GM23338 (cell line): Measurements from ENCODE around the gene ALKBH8. TPM values are rescaled to one million over a fixed set of nuclear protein-coding genes. Genes with fewer than 3 reads are reported as not detected.

Experiments
- ATAC-seq: fragments of 200-7000 bp; cut with Tn5 transposase; 3 replicates; pipeline ENCODE4 v1.9.1; 2020
- DNase-seq: peaks from one replicate; pipeline ENCODE4 v3.0.0-alpha.2; 2015; ENCODE audit warnings: low spot score
- H2AFZ ChIP-seq: fragments of 200-600 bp; sonication (generic); 2 replicates; pipeline ENCODE4 v1.8.0; 2016; ENCODE audit warnings: antibody characterized with exemption, mild to moderate bottlenecking, moderate library complexity
- H3F3A ChIP-seq: fragments of 200-600 bp; sonication (generic); replicated peaks from 2 replicates; pipeline ENCODE4 v1.8.0; 2017; ENCODE audit warnings: antibody characterized with exemption, mixed run types, low read depth
- H3K27ac ChIP-seq: fragments of 200-600 bp; sonication (generic); 2 replicates; pipeline ENCODE4 v1.6.1; 2016; ENCODE audit warnings: low read depth
- H3K27me3 ChIP-seq: fragments of 200-600 bp; sonication (generic); 2 replicates; pipeline ENCODE4 v1.8.0; 2016; ENCODE audit warnings: mild to moderate bottlenecking, mixed run types, moderate library complexity; ENCODE audit not compliant: insufficient read depth
- H3K36me3 ChIP-seq: fragments of 200-600 bp; sonication (generic); 2 replicates; pipeline ENCODE4 v1.8.0; 2016; ENCODE audit warnings: mild to moderate bottlenecking; ENCODE audit not compliant: insufficient read depth
- H3K4me1 ChIP-seq: fragments of 200-600 bp; sonication (generic); 2 replicates; pipeline ENCODE4 v1.8.0; 2016; ENCODE audit warnings: mild to moderate bottlenecking, moderate library complexity; ENCODE audit not compliant: insufficient read depth
- H3K4me2 ChIP-seq: fragments of 200-600 bp; sonication (generic); 2 replicates; pipeline ENCODE4 v1.7.1; 2017; ENCODE audit warnings: mixed run types
- H3K4me3 ChIP-seq: fragments of 200-600 bp; sonication (generic); 2 replicates; pipeline ENCODE4 v1.6.1; 2016; ENCODE audit warnings: mixed run types
- H3K79me2 ChIP-seq: fragments of 200-600 bp; sonication (generic); replicated peaks from 2 replicates; pipeline ENCODE4 v1.8.0; 2017; ENCODE audit warnings: mild to moderate bottlenecking; ENCODE audit not compliant: insufficient read depth
- H3K9me2 ChIP-seq: fragments of 200-600 bp; sonication (generic); 2 replicates; pipeline ENCODE4 v1.8.0; 2017; ENCODE audit not compliant: insufficient read depth
- H4K20me1 ChIP-seq: fragments of 200-600 bp; sonication (generic); replicated peaks from 2 replicates; pipeline ENCODE4 v1.8.0; 2017; ENCODE audit warnings: mild to moderate bottlenecking; ENCODE audit not compliant: insufficient read depth
- H3K27ac Mint-ChIP-seq: 2 replicates; pipeline ENCODE4 v1.8.0; 2020; ENCODE audit warnings: inconsistent platforms, mild to moderate bottlenecking, moderate library complexity, mixed read lengths
- H3K27me3 Mint-ChIP-seq: 3 replicates; pipeline ENCODE4 v1.8.0; 2022; ENCODE audit warnings: low read depth, mild to moderate bottlenecking, moderate library complexity, mixed read lengths, inconsistent platforms; ENCODE audit not compliant: insufficient read depth, poor library complexity
- H3K36me3 Mint-ChIP-seq: 3 replicates; pipeline ENCODE4 v1.8.0; 2021; ENCODE audit warnings: low read depth, mild to moderate bottlenecking, inconsistent platforms, moderate library complexity, mixed read lengths
- H3K4me1 Mint-ChIP-seq: 3 replicates; pipeline ENCODE4 v1.8.0; 2020; ENCODE audit warnings: mild to moderate bottlenecking, inconsistent platforms, mixed read lengths
- H3K4me3 Mint-ChIP-seq: 3 replicates; pipeline ENCODE4 v1.8.0; 2021; ENCODE audit warnings: moderate library complexity, mild to moderate bottlenecking, inconsistent platforms, mixed read lengths
- H3K9me3 Mint-ChIP-seq: 3 replicates; pipeline ENCODE4 v1.8.0; 2020; ENCODE audit warnings: moderate library complexity, mild to moderate bottlenecking, inconsistent platforms, mixed read lengths
- CREB1 ChIP-seq: fragments of 250-450 bp; sonication (Bioruptor Pico); IDR thresholded peaks from 2 replicates; pipeline ENCODE4 v1.5.0; 2020; ENCODE audit warnings: low read depth, mild to moderate bottlenecking, moderate library complexity
- EZH2phosphoT487 ChIP-seq: fragments of 200-600 bp; sonication (generic); IDR thresholded peaks from one replicate; pipeline ENCODE4 v1.8.1; 2018; ENCODE audit warnings: antibody characterized with exemption; ENCODE audit not compliant: unreplicated experiment
- STAT1 ChIP-seq: IDR thresholded peaks from one replicate; pipeline ENCODE4 v1.6.1; 2016; ENCODE audit warnings: antibody characterized with exemption; ENCODE audit not compliant: unreplicated experiment
- ZNF331 ChIP-seq: fragments of 250-450 bp; sonication (Bioruptor Pico); IDR thresholded peaks from 2 replicates; pipeline ENCODE4 v1.5.0; 2020; ENCODE audit warnings: low read depth, mild to moderate bottlenecking, moderate library complexity
- polyA plus RNA-seq: library from polyadenylated mRNA; unstranded; fragments of >200 nt; fragmentation: Nextera tagmentation; extraction: Ambion mirVana; gene quantifications from 2 replicates; pipeline ENCODE4 v1.2.1, GENCODE V29; 2016
- total RNA-seq: library from RNA; depleted of rRNA; stranded (reverse); fragments of >200 nt; shearing (Covaris generic); gene quantifications from 2 replicates; pipeline ENCODE4 v1.2.3, GENCODE V29; 2014
- TF ChIP-seq, protein P1 (sequence below): IDR thresholded peaks from one replicate; pipeline ENCODE4 v1.6.1; 2018; ENCODE audit warnings: antibody characterized with exemption; ENCODE audit not compliant: unreplicated experiment
- TF ChIP-seq, protein P2 (sequence below): IDR thresholded peaks from 2 replicates; pipeline ENCODE4 v1.6.1; 2016; ENCODE audit warnings: antibody characterized with exemption
- TF ChIP-seq, protein P3 (sequence below): fragments of 250-450 bp; sonication (Bioruptor Pico); IDR thresholded peaks from 2 replicates; pipeline ENCODE4 v1.5.0; 2020; ENCODE audit warnings: mild to moderate bottlenecking, moderate library complexity

The ALKBH8 gene
- total and polyA plus RNA-seq, 2 experiments from 2014 or later: 8.9 to 14.2 TPM

DNA sequence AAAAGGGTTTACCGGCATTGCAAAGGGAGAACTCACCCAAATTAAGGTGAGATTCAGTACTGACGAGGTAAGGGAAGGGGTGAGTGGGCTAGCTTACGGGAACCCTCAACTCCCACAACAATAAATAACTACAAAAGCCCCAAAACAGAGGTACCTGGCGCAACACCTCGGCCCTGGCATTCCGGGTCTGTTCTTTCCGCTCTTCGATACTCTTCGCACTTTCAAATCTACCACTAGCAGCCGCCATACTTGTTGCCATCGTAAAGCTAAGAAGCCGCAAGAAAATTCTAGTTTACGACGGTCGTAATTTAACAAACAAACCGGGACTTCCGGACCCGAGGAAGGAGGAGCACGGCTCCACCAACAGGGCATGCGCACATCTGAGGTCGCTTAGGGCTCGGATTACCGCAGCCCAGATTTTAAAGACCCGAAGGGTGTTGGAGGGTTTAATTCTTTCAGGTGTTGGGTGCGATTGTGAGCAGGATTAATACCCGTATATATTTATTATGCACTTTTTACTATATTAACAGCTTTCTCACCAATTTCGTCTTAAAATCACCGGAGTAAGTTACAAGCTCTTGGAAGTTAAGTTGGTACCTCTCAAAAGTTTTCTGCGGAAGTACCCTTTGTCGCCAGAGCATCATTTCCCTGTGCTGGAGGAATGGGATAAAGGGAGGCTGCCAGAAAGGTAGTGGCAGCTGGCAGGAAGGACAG lies 107.8 kb downstream of the ALKBH8 start, which contains the start of gene CWF19L2 (continued):
- TF ChIP-seq, protein P1, sequence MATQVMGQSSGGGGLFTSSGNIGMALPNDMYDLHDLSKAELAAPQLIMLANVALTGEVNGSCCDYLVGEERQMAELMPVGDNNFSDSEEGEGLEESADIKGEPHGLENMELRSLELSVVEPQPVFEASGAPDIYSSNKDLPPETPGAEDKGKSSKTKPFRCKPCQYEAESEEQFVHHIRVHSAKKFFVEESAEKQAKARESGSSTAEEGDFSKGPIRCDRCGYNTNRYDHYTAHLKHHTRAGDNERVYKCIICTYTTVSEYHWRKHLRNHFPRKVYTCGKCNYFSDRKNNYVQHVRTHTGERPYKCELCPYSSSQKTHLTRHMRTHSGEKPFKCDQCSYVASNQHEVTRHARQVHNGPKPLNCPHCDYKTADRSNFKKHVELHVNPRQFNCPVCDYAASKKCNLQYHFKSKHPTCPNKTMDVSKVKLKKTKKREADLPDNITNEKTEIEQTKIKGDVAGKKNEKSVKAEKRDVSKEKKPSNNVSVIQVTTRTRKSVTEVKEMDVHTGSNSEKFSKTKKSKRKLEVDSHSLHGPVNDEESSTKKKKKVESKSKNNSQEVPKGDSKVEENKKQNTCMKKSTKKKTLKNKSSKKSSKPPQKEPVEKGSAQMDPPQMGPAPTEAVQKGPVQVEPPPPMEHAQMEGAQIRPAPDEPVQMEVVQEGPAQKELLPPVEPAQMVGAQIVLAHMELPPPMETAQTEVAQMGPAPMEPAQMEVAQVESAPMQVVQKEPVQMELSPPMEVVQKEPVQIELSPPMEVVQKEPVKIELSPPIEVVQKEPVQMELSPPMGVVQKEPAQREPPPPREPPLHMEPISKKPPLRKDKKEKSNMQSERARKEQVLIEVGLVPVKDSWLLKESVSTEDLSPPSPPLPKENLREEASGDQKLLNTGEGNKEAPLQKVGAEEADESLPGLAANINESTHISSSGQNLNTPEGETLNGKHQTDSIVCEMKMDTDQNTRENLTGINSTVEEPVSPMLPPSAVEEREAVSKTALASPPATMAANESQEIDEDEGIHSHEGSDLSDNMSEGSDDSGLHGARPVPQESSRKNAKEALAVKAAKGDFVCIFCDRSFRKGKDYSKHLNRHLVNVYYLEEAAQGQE: no peak
- no peak for TF ChIP-seq ZNF331 (CRISPR knock-in tag)

DNA sequence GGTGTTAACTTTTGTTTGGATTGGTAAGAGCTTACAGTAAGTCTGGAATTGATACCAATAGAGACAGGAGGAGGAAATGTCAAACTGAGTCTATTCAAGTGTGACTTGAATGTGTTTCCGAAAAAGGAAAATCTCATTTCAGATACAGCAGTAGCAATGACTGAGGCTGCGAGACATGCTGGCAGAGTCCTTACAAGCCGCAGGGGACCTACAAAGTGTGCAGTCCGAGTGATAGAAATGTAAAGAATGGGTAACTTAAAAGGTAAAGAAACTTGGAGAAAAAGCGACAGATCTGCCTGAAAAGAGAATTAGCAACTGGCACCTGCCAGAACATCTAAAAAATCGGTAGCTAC lies 108.4 kb downstream of the ALKBH8 start:
- H3K27me3 ChIP-seq: no peaks in the 10 kb centered on the region
- H3K4me1 Mint-ChIP-seq: peaks cover 3% of the 10 kb centered on the region; the same call in 2 of the 3 replicates
- peak overlapping the region; percentile 25; the same call in 1 of the 2 replicates for H2AFZ ChIP-seq
- peaks cover 21% of the 10 kb centered on the region for H3K79me2 ChIP-seq
- H3K4me3 ChIP-seq: peak overlapping the region; percentile 64
- H3K4me2 ChIP-seq: peak overlapping the region; percentile 96
- 0 out of 2 replicates have a peak, but pooled peaks cover 5% of the 10 kb centered on the region for H3K36me3 ChIP-seq
- H3K4me1 ChIP-seq: peaks cover 5% of the 10 kb centered on the region; the same call in 1 of the 2 replicates
- H3K36me3 Mint-ChIP-seq: peaks cover 5% of the 10 kb centered on the region; the same call in 1 of the 3 replicates
- TF ChIP-seq, protein P2, sequence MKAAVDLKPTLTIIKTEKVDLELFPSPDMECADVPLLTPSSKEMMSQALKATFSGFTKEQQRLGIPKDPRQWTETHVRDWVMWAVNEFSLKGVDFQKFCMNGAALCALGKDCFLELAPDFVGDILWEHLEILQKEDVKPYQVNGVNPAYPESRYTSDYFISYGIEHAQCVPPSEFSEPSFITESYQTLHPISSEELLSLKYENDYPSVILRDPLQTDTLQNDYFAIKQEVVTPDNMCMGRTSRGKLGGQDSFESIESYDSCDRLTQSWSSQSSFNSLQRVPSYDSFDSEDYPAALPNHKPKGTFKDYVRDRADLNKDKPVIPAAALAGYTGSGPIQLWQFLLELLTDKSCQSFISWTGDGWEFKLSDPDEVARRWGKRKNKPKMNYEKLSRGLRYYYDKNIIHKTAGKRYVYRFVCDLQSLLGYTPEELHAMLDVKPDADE: no peak
- peak; percentile 15 for DNase-seq
- no peaks in the 10 kb centered on the region for H3K9me2 ChIP-seq
- peak; percentile 45 for ATAC-seq
- peak overlapping the region; percentile 88 for H3K4me3 Mint-ChIP-seq
- peak overlapping the region; percentile 97 for H3K27ac Mint-ChIP-seq
- no peaks in the 10 kb centered on the region for H4K20me1 ChIP-seq
- H3K27me3 Mint-ChIP-seq: peaks cover 3% of the 10 kb centered on the region
- no peaks in the 10 kb centered on the region for H3K9me3 Mint-ChIP-seq
- H3K27ac ChIP-seq: peak overlapping the region; percentile 15; the same call in 1 of the 2 replicates
- no peaks in the 10 kb centered on the region for H3F3A ChIP-seq

DNA sequence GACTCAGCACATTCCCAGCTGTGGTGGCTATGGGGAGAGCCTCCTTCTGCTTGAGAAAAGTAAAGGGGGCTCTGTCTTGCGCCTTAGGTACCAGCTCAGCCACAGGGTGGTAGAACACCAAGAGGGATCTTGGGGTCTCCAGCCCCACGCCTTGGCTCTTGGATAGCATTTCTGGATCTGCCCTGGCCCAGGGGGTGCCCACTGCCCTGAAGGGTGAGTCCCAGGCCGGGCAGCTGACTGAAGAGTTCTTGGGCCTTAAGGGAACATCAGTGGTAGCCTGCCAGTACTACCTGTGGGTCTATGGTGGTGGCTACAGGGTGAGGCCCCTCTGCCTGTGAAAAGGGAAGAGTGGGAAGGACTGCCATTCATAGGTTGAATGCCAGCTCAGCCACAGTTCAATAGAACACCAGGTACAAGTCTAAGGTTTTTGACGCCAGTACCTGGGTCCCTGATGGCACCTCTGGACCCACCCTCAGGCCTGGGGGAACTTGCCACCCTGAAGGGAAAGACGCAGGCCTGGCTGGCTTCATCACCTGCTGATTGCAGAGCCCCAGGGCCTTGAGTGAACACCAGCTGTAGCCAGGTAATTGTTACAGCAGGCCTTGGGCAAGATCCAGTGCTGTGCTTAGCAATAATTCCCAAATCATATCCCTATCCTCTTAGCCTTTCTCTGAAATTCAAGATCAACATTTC lies 111.8 kb downstream of the ALKBH8 start:
- Mint-ChIP-seq H3K9me3 (no peaks in the 10 kb centered on the region), H3K27ac (no peak overlapping the region)
- TF ChIP-seq STAT1: no peak
- TF ChIP-seq EZH2phosphoT487: no peak
- TF ChIP-seq, protein P3, sequence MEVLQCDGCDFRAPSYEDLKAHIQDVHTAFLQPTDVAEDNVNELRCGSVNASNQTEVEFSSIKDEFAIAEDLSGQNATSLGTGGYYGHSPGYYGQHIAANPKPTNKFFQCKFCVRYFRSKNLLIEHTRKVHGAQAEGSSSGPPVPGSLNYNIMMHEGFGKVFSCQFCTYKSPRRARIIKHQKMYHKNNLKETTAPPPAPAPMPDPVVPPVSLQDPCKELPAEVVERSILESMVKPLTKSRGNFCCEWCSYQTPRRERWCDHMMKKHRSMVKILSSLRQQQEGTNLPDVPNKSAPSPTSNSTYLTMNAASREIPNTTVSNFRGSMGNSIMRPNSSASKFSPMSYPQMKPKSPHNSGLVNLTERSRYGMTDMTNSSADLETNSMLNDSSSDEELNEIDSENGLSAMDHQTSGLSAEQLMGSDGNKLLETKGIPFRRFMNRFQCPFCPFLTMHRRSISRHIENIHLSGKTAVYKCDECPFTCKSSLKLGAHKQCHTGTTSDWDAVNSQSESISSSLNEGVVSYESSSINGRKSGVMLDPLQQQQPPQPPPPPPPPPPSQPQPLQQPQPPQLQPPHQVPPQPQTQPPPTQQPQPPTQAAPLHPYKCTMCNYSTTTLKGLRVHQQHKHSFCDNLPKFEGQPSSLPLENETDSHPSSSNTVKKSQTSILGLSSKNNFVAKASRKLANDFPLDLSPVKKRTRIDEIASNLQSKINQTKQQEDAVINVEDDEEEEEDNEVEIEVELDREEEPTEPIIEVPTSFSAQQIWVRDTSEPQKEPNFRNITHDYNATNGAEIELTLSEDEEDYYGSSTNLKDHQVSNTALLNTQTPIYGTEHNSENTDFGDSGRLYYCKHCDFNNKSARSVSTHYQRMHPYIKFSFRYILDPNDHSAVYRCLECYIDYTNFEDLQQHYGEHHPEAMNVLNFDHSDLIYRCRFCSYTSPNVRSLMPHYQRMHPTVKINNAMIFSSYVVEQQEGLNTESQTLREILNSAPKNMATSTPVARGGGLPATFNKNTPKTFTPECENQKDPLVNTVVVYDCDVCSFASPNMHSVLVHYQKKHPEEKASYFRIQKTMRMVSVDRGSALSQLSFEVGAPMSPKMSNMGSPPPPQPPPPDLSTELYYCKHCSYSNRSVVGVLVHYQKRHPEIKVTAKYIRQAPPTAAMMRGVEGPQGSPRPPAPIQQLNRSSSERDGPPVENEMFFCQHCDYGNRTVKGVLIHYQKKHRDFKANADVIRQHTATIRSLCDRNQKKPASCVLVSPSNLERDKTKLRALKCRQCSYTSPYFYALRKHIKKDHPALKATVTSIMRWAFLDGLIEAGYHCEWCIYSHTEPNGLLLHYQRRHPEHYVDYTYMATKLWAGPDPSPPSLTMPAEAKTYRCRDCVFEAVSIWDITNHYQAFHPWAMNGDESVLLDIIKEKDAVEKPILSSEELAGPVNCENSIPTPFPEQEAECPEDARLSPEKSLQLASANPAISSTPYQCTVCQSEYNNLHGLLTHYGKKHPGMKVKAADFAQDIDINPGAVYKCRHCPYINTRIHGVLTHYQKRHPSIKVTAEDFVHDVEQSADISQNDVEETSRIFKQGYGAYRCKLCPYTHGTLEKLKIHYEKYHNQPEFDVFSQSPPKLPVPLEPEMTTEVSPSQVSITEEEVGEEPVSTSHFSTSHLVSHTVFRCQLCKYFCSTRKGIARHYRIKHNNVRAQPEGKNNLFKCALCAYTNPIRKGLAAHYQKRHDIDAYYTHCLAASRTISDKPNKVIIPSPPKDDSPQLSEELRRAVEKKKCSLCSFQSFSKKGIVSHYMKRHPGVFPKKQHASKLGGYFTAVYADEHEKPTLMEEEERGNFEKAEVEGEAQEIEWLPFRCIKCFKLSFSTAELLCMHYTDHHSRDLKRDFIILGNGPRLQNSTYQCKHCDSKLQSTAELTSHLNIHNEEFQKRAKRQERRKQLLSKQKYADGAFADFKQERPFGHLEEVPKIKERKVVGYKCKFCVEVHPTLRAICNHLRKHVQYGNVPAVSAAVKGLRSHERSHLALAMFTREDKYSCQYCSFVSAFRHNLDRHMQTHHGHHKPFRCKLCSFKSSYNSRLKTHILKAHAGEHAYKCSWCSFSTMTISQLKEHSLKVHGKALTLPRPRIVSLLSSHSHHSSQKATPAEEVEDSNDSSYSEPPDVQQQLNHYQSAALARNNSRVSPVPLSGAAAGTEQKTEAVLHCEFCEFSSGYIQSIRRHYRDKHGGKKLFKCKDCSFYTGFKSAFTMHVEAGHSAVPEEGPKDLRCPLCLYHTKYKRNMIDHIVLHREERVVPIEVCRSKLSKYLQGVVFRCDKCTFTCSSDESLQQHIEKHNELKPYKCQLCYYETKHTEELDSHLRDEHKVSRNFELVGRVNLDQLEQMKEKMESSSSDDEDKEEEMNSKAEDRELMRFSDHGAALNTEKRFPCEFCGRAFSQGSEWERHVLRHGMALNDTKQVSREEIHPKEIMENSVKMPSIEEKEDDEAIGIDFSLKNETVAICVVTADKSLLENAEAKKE (CRISPR knock-in tag): no peak
- no peak for TF ChIP-seq CREB1 (CRISPR knock-in tag)

More for the DNA sequence above, 111.8 kb downstream of the ALKBH8 start:
- Histone ChIP-seq H2AFZ (no peak overlapping the region), H3K27me3 (no peaks in the 10 kb centered on the region), H3K27ac (no peak overlapping the region), H3K36me3 (0 out of 2 replicates have a peak, but pooled peaks cover 5% of the 10 kb centered on the region), H3F3A (no peaks in the 10 kb centered on the region), H3K4me3 (no peak overlapping the region), H4K20me1 (no peaks in the 10 kb centered on the region), H3K4me2 (no peak overlapping the region), H3K79me2 (peaks cover 52% of the 10 kb centered on the region), H3K4me1 (peaks cover 5% of the 10 kb centered on the region; the same call in 1 of the 2 replicates), H3K9me2 (no peaks in the 10 kb centered on the region)
- Mint-ChIP-seq H3K36me3 (peaks cover 5% of the 10 kb centered on the region; the same call in 1 of the 3 replicates), H3K27me3 (peaks cover 3% of the 10 kb centered on the region), H3K4me3 (no peak overlapping the region), H3K4me1 (peaks cover 3% of the 10 kb centered on the region; the same call in 2 of the 3 replicates)
- ATAC-seq: no peak
- DNase-seq: no peak
